ENCODE measurements around the gene C20orf204. TPM values are rescaled to one million over a fixed set of nuclear protein-coding genes. Genes with fewer than 3 reads are reported as not detected.
A peak's percentile ranks its signal among the peaks of the same experiment; 100 is the strongest.

C20orf204 gene
- total RNA-seq, 4 donors from 2014 or later = 0.17 to 1.6 (median 0.32) TPM

GRCh38 chr20:64057628-64058498 lies 21.9 kb downstream of the C20orf204 start:
- no peak for DNase-seq (ENCODE audit: extremely low spot score)
- intact Hi-C loops (cut with DNase I) = no loop called here
- TF ChIP-seq POLR2A (IDR thresholded peaks at IDR 0.05; ENCODE audit: low read depth) = no peak
- peak; percentile 60 to 92 (median 64) for TF ChIP-seq CTCF (IDR thresholded peaks at IDR 0.05)
- WGBS = 60% methylated on average over 16 of the region's 33 CpGs
- Histone ChIP-seq H3K27me3 (peaks cover 0 to 54% (median 4%) of the 10 kb centered on the region in 4 donors), H3K4me1 (peaks cover 28 to 48% (median 43%) of the 10 kb centered on the region in 4 donors), H3K4me3 (peak overlapping the region; percentile 14 to 45 (median 16)), H3K27ac (replicated peaks in 1 of 4) (peak overlapping the region; percentile 42 to 76 (median 72)), H3K9me3 (no peaks in the 10 kb centered on the region), H3K36me3 (no peaks in the 10 kb centered on the region)

- TF ChIP-seq POLR2A (IDR thresholded peaks at IDR 0.05; ENCODE audit: low read depth) = no peak
- no peak for TF ChIP-seq EP300 (IDR thresholded peaks at IDR 0.05)
- TF ChIP-seq POLR2AphosphoS5 (IDR thresholded peaks at IDR 0.05) = no peak
- no peak for TF ChIP-seq CTCF (IDR thresholded peaks at IDR 0.05)
- no peak overlapping the region for H3K4me3 ChIP-seq
Measured at GRCh38 chr20:64058536-64058935, 22.6 kb downstream of the C20orf204 start.

GRCh38 chr20:64062276-64062595 lies 26.3 kb downstream of the C20orf204 start:
- H3K4me1 ChIP-seq = peaks cover 26 to 48% (median 41%) of the 10 kb centered on the region in 4 donors
- no peak for DNase-seq (ENCODE audit: extremely low spot score)
- H3K4me3 ChIP-seq = peak overlapping the region; percentile 78 to 93 (median 82)
- no peak for TF ChIP-seq CTCF (IDR thresholded peaks at IDR 0.05)
- TF ChIP-seq POLR2A (IDR thresholded peaks at IDR 0.05; ENCODE audit: low read depth) = no peak
- no peak for TF ChIP-seq EP300 (IDR thresholded peaks at IDR 0.05)
- no peak for TF ChIP-seq POLR2AphosphoS5 (IDR thresholded peaks at IDR 0.05)
- intact Hi-C loops (cut with DNase I) = no loop called here
- H3K9me3 ChIP-seq = no peaks in the 10 kb centered on the region
- H3K36me3 ChIP-seq = no peaks in the 10 kb centered on the region
- 100% methylated on average over 1 of the region's 5 CpGs for WGBS
- H3K27me3 ChIP-seq = peaks cover 0 to 10% (median 0%) of the 10 kb centered on the region in 4 donors
- H3K27ac ChIP-seq (replicated peaks in 1 of 4) = peak overlapping the region; percentile 84 to 87 (median 86)

More at GRCh38 chr20:64058536-64058935, 22.6 kb downstream of the C20orf204 start:
- no peak overlapping the region for H3K27ac ChIP-seq (replicated peaks in 1 of 4)
- H3K4me1 ChIP-seq = peaks cover 23 to 44% (median 39%) of the 10 kb centered on the region in 4 donors
- H3K27me3 ChIP-seq = peaks cover 0 to 47% (median 2%) of the 10 kb centered on the region in 4 donors
- WGBS = 87% methylated on average over 11 of the region's 12 CpGs
- DNase-seq (ENCODE audit: extremely low spot score) = no peak
- intact Hi-C loops (cut with DNase I) = no loop called here
- no peaks in the 10 kb centered on the region for H3K36me3 ChIP-seq
- H3K9me3 ChIP-seq = no peaks in the 10 kb centered on the region

GRCh38 chr20:64062596-64063388 lies 26.8 kb downstream of the C20orf204 start, which contains the start of gene TCEA2:
Gene TCEA2 (plus strand): TSS chr20:64063198. CDS start chr20:64063313, 115 bp downstream.
- peak within 1 kb of the TSS; percentile 84 to 87 (median 86) for H3K27ac ChIP-seq (replicated peaks in 1 of 4)
- no peaks in the 10 kb centered on the region for H3K36me3 ChIP-seq
- TF ChIP-seq POLR2AphosphoS5 (IDR thresholded peaks at IDR 0.05) (peak; percentile 89 to 93), EP300 (IDR thresholded peaks at IDR 0.05) (no peak), CTCF (IDR thresholded peaks at IDR 0.05) (peak in 1 of 3 experiments; percentile 14), POLR2A (IDR thresholded peaks at IDR 0.05; ENCODE audit: low read depth) (peak; percentile 39)
- peaks cover 22 to 43% (median 35%) of the 10 kb centered on the region in 4 donors for H3K4me1 ChIP-seq
- peaks cover 0 to 5% (median 0%) of the 10 kb centered on the region in 4 donors for H3K27me3 ChIP-seq
- DNase-seq (ENCODE audit: extremely low spot score) = peak; percentile 99
- peak within 1 kb of the TSS; percentile 78 to 93 (median 82) for H3K4me3 ChIP-seq
- intact Hi-C loops (cut with DNase I) = no loop called here
- H3K9me3 ChIP-seq = no peaks in the 10 kb centered on the region
- WGBS = 24% methylated on average over 16 of the region's 85 CpGs

Data from esophagus muscularis mucosa (tissue), 4 donors.